LNCaP clone FGC (cell line): ENCODE results near the gene WFIKKN1.
A peak's percentile ranks its signal among the peaks of the same experiment; 100 is the strongest.

Experiments used
- DNase-seq: peaks from one replicate; pipeline ENCODE4 v3.0.0-alpha.2; 2011; ENCODE audit warnings: low read depth
- H3K4me3 ChIP-seq: 2 replicates; pipeline ENCODE4 v1.5.1; 2011; ENCODE audit warnings: mild to moderate bottlenecking, low read depth, low read length, control low read depth
- CTCF ChIP-seq: IDR thresholded peaks from 2 replicates; pipeline ENCODE4 v1.5.1; 2012; ENCODE audit warnings: mild to moderate bottlenecking; ENCODE audit not compliant: control insufficient read depth, insufficient read depth; ENCODE audit errors: extremely low read depth

WFIKKN1 gene

GRCh38 chr16:637081-638018 is 6.6 kb downstream of the WFIKKN1 start:
- TF ChIP-seq CTCF: no peak
- peak overlapping the region; percentile 87 for H3K4me3 ChIP-seq
- DNase-seq: no peak

GRCh38 chr16:638034-638543 is 7.3 kb downstream of the WFIKKN1 start:
- H3K4me3 ChIP-seq: no peak overlapping the region
- TF ChIP-seq CTCF: no peak
- DNase-seq: no peak

- TF ChIP-seq CTCF: no peak
- DNase-seq: no peak
- H3K4me3 ChIP-seq: no peak overlapping the region
Observed at GRCh38 chr16:638836-639235, 8.1 kb downstream of the WFIKKN1 start.

- TF ChIP-seq CTCF: no peak
- peak overlapping the region; percentile 91 for H3K4me3 ChIP-seq
- DNase-seq: no peak
Observed at GRCh38 chr16:640614-641013, 9.8 kb downstream of the WFIKKN1 start.

GRCh38 chr16:641326-642188 is 10.8 kb downstream of the WFIKKN1 start, which contains the start of gene MCRIP2:
Gene MCRIP2, plus strand, starts transcription at chr16:641828. Its CDS starts 164 bp downstream, at chr16:641992.
- DNase-seq: no peak
- H3K4me3 ChIP-seq: peak within 1 kb of the TSS; percentile 91
- TF ChIP-seq CTCF: no peak

GRCh38 chr16:642189-643049 is 11.6 kb downstream of the WFIKKN1 start:
- TF ChIP-seq CTCF: no peak
- DNase-seq: no peak
- H3K4me3 ChIP-seq: peak overlapping the region; percentile 91
